HL-60 (cell line): ENCODE data around the gene RANBP6.

Experiments
- REST ChIP-seq: IDR thresholded peaks from 2 replicates; pipeline ENCODE4 v1.6.1; 2012; ENCODE audit warnings: low read depth; ENCODE audit not compliant: insufficient replicate concordance
- TF ChIP-seq, protein P1 (sequence below): IDR thresholded peaks from one replicate; pipeline ENCODE4 v1.5.1; 2011; ENCODE audit warnings: low read length, control low read depth, inconsistent platforms; ENCODE audit not compliant: insufficient read depth

GRCh38 chr9:6007770-6008168 lies 7.7 kb downstream of the RANBP6 start:
- TF ChIP-seq, protein P1, sequence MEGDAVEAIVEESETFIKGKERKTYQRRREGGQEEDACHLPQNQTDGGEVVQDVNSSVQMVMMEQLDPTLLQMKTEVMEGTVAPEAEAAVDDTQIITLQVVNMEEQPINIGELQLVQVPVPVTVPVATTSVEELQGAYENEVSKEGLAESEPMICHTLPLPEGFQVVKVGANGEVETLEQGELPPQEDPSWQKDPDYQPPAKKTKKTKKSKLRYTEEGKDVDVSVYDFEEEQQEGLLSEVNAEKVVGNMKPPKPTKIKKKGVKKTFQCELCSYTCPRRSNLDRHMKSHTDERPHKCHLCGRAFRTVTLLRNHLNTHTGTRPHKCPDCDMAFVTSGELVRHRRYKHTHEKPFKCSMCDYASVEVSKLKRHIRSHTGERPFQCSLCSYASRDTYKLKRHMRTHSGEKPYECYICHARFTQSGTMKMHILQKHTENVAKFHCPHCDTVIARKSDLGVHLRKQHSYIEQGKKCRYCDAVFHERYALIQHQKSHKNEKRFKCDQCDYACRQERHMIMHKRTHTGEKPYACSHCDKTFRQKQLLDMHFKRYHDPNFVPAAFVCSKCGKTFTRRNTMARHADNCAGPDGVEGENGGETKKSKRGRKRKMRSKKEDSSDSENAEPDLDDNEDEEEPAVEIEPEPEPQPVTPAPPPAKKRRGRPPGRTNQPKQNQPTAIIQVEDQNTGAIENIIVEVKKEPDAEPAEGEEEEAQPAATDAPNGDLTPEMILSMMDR, result no peak
- no peak for TF ChIP-seq REST
